ENCODE data around the gene CDC16.

Gene CDC16

DNA sequence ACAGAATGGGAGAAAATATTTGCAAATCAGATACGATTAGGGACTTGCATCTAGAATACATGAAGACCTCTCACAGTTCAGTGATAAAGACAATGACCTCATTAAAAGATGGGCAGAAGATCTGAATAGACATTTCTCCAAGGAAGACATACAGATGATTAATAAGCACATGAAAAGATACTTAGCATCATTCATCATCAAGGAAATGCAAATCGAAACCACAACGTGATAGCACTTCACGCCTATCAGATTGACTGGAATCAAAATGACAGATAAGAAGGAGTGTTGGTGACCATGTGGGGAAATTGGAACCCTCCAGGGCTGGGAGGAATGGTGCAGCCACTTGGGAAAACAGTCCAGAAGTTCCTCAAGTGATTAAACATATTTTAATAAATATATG lies 29.8 kb upstream of the CDC16 start:
- no peak for DNase-seq (ENCODE audit: low read depth in 1 of 2, low spot score in 1 of 2)
- Histone ChIP-seq H3K27me3 (ENCODE audit: insufficient read depth, poor library complexity, severe bottlenecking) (no peaks in the 10 kb centered on the region), H3K27ac (replicated peaks) (no peak overlapping the region), H3K4me3 (replicated peaks; ENCODE audit: insufficient read depth, low read length) (no peak overlapping the region)
- TF ChIP-seq SPI1 (IDR thresholded peaks at IDR 0.05; ENCODE audit: borderline replicate concordance, low read depth) (no peak), GABPA (IDR thresholded peaks at IDR 0.05; ENCODE audit: low read depth) (no peak), POLR2AphosphoS5 (IDR thresholded peaks at IDR 0.05; ENCODE audit: low read depth) (no peak)
- TF ChIP-seq, protein P1, sequence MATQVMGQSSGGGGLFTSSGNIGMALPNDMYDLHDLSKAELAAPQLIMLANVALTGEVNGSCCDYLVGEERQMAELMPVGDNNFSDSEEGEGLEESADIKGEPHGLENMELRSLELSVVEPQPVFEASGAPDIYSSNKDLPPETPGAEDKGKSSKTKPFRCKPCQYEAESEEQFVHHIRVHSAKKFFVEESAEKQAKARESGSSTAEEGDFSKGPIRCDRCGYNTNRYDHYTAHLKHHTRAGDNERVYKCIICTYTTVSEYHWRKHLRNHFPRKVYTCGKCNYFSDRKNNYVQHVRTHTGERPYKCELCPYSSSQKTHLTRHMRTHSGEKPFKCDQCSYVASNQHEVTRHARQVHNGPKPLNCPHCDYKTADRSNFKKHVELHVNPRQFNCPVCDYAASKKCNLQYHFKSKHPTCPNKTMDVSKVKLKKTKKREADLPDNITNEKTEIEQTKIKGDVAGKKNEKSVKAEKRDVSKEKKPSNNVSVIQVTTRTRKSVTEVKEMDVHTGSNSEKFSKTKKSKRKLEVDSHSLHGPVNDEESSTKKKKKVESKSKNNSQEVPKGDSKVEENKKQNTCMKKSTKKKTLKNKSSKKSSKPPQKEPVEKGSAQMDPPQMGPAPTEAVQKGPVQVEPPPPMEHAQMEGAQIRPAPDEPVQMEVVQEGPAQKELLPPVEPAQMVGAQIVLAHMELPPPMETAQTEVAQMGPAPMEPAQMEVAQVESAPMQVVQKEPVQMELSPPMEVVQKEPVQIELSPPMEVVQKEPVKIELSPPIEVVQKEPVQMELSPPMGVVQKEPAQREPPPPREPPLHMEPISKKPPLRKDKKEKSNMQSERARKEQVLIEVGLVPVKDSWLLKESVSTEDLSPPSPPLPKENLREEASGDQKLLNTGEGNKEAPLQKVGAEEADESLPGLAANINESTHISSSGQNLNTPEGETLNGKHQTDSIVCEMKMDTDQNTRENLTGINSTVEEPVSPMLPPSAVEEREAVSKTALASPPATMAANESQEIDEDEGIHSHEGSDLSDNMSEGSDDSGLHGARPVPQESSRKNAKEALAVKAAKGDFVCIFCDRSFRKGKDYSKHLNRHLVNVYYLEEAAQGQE (IDR thresholded peaks at IDR 0.05; ENCODE audit: insufficient replicate concordance, low read depth) = no peak
- TF ChIP-seq, protein P2, sequence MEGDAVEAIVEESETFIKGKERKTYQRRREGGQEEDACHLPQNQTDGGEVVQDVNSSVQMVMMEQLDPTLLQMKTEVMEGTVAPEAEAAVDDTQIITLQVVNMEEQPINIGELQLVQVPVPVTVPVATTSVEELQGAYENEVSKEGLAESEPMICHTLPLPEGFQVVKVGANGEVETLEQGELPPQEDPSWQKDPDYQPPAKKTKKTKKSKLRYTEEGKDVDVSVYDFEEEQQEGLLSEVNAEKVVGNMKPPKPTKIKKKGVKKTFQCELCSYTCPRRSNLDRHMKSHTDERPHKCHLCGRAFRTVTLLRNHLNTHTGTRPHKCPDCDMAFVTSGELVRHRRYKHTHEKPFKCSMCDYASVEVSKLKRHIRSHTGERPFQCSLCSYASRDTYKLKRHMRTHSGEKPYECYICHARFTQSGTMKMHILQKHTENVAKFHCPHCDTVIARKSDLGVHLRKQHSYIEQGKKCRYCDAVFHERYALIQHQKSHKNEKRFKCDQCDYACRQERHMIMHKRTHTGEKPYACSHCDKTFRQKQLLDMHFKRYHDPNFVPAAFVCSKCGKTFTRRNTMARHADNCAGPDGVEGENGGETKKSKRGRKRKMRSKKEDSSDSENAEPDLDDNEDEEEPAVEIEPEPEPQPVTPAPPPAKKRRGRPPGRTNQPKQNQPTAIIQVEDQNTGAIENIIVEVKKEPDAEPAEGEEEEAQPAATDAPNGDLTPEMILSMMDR (IDR thresholded peaks at IDR 0.05; ENCODE audit: insufficient read depth, low read length) = no peak

GRCh38 chr13:114208134-114208533 lies 26.6 kb upstream of the CDC16 start:
- TF ChIP-seq, protein P1 (IDR thresholded peaks at IDR 0.05; ENCODE audit: insufficient replicate concordance, low read depth) = no peak
- TF ChIP-seq, protein P2 (IDR thresholded peaks at IDR 0.05; ENCODE audit: insufficient read depth, low read length) = no peak
- no peak for TF ChIP-seq SPI1 (IDR thresholded peaks at IDR 0.05; ENCODE audit: borderline replicate concordance, low read depth)
- no peak for TF ChIP-seq POLR2AphosphoS5 (IDR thresholded peaks at IDR 0.05; ENCODE audit: low read depth)
- TF ChIP-seq GABPA (IDR thresholded peaks at IDR 0.05; ENCODE audit: low read depth) = no peak
- Histone ChIP-seq H3K27me3 (ENCODE audit: insufficient read depth, poor library complexity, severe bottlenecking) (no peaks in the 10 kb centered on the region), H3K4me3 (replicated peaks; ENCODE audit: insufficient read depth, low read length) (no peak overlapping the region), H3K27ac (replicated peaks) (no peak overlapping the region)
- DNase-seq (ENCODE audit: low read depth in 1 of 2, low spot score in 1 of 2) = no peak

DNA sequence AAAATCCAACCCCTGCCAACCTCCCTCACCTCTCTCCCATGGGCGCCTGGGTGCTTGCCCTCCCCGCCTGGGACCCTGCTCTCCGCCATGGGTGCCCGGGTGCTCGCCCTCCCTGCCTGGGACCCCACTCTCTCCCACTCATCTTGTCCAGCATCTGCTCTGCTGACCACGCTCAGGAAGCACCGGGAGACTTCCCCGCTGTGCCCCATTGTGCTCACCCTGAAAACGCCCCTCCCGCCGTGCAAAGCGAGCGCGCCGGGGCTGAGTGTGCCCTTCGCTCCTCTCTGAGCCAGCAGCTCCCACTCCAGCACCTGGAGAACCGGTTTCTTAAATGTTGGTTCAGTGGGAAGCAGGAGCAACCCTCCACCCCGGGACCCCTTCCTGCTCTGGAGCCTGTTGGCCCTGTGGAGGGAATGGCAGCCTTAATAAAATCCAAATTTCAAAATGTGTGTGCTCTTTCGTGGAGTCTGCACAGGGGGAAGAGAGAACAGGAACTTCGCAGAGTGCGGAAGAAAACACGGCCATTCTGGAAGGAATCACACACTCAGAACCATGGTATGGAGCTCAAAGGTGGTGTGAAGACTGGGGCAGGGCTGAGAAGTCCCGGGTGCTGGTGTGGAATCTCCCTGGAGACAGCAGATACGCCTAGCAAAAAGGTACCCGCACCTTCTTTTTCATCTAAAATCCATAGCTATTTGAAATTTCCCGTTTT lies 23.1 kb upstream of the CDC16 start:
- no peak for TF ChIP-seq GABPA (IDR thresholded peaks at IDR 0.05; ENCODE audit: low read depth)
- DNase-seq (ENCODE audit: low read depth in 1 of 2, low spot score in 1 of 2) = no peak
- H3K4me3 ChIP-seq (replicated peaks; ENCODE audit: insufficient read depth, low read length) = no peak overlapping the region
- no peaks in the 10 kb centered on the region for H3K27me3 ChIP-seq (ENCODE audit: insufficient read depth, poor library complexity, severe bottlenecking)
- H3K27ac ChIP-seq (replicated peaks) = no peak overlapping the region

- no peak for TF ChIP-seq GABPA (IDR thresholded peaks at IDR 0.05; ENCODE audit: low read depth)
- no peak for TF ChIP-seq POLR2AphosphoS5 (IDR thresholded peaks at IDR 0.05; ENCODE audit: low read depth)
- TF ChIP-seq, protein P2 (IDR thresholded peaks at IDR 0.05; ENCODE audit: insufficient read depth, low read length) = no peak
- TF ChIP-seq, protein P1 (IDR thresholded peaks at IDR 0.05; ENCODE audit: insufficient replicate concordance, low read depth) = no peak
- TF ChIP-seq SPI1 (IDR thresholded peaks at IDR 0.05; ENCODE audit: borderline replicate concordance, low read depth) = no peak
- H3K4me3 ChIP-seq (replicated peaks; ENCODE audit: insufficient read depth, low read length) = no peak overlapping the region
- no peaks in the 10 kb centered on the region for H3K27me3 ChIP-seq (ENCODE audit: insufficient read depth, poor library complexity, severe bottlenecking)
- no peak overlapping the region for H3K27ac ChIP-seq (replicated peaks)
- no peak for DNase-seq (ENCODE audit: low read depth in 1 of 2, low spot score in 1 of 2)
These were observed 22.6 kb upstream of the CDC16 start for GRCh38 chr13:114212158-114212495.

Measured in HL-60 (cell line).